NCI-H69 (cell line): ENCODE data around the gene TENM3.
A peak's percentile ranks its signal among the peaks of the same experiment; 100 is the strongest.

Source experiments
- DNase-seq: peaks from one replicate; lab custom pipeline; 2025; lab: John Stamatoyannopoulos, UW

TENM3 gene

DNA sequence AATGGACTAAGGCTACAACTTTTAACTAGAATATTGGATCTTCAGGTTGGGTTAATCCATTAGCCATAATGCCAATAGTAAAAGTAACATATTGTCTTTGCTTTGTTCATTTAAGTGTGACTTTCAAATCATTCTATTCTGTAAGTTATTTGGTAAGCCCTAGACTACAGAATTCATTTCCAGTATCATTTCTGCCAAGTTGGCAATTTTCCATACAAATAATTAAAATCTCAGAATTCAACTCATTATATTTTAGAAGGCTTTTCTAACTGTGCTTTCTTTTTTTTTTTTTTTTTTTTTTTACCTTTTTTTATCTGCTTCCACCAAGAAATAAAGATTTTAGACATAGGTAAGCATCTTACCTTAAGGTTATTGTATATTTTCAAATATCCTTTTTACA, 500.6 kb downstream of the TENM3 start:
- DNase-seq, result no peak

DNA sequence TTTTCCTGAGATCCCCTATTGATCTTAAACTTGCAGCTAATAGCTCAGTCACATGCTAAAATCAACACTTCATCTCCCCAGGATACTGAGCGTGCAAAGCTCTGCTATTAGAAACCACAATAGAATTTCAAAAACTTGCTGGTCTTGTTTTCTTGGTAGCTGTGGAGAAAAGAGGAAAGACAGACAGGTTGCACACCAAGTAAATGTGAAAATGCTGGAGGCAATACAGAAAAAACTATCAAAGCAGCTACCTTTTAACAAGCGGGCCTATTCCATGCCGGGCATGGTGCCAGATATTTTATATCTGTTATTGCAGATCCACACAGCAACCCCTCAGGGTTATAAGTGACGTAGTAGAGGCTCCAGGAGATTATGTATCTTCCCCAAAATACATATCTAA, 502.0 kb downstream of the TENM3 start:
- DNase-seq, result peak; percentile 85

DNA sequence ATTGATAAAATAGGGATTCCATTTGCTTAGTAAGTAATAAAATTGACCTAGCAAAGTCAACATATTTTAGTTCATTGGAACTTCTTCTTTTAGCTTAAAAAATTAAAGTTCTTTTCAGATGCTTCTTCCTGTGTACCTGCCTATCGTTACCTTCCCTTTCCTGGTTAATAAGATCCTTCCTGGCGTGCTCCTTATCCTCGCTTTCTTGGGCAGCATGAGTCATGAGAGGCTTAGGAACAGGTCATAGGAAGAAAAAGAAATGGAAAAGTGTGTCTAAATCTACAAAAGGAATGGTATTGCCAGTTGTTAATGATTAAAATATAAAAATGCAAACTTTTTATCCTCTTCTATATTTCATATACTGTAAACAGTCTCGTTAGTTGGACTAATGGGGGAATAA, 503.7 kb downstream of the TENM3 start:
- no peak for DNase-seq

DNA sequence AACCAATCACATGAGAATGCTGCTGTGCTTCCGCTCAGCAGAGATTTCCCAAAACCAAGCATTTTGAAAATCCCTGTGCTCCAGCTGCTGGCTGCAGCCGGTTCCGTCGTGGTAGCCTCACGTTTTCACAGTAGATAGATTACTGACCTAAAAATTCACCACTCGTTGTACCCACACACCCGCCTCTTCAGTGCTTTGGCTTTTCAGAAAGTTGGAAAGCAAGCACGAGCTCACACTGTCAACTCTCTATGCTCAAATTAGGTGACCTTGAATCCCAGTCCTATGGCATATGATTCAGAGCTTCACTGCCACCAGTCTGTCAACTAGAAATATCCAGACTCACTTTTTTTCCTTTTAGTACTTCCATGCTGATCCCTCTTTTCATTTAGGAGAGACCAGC, 505.1 kb downstream of the TENM3 start:
- DNase-seq, result no peak

DNA sequence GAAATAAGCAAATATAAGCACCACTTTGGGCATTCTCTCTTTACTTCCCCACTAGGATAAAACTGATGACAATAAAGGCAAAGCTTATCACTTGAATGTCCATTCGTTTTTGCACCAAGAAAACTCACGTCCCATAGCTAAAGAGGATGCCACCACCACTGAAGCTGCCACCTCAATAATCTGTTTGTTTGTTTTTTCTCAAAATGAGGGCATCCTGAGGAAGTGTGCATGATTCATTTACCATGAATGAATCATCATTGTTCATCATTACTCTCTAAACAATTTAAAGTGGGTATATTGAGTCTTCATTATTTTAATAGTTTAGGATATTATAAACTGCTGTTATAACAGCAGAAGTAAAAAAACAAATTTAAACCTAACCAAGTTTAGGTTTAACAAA, 505.7 kb downstream of the TENM3 start:
- DNase-seq, result no peak

DNA sequence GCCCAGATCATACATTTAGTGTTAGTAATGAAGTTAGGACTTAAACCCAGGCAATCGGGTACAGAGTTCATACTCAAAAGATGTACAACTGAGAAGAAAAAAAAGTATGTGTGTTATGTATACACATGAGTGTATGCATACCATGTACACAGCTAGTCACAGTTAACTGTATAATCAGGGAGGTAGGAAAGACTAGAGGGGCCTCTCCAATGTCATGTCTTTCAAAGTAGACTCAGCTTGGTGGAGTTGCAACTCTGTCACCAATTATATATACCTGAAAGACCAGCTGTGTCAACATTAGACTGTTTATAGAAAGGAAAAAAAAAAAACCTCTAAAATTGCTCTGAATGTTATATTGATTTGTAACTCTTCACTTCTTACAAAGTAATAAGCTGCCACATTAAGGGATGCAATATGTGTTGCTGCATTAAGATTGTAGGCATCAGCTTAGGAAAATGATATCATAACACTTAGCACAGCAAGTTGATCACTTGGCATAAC, 506.5 kb downstream of the TENM3 start:
- DNase-seq, result peak; percentile 62

DNA sequence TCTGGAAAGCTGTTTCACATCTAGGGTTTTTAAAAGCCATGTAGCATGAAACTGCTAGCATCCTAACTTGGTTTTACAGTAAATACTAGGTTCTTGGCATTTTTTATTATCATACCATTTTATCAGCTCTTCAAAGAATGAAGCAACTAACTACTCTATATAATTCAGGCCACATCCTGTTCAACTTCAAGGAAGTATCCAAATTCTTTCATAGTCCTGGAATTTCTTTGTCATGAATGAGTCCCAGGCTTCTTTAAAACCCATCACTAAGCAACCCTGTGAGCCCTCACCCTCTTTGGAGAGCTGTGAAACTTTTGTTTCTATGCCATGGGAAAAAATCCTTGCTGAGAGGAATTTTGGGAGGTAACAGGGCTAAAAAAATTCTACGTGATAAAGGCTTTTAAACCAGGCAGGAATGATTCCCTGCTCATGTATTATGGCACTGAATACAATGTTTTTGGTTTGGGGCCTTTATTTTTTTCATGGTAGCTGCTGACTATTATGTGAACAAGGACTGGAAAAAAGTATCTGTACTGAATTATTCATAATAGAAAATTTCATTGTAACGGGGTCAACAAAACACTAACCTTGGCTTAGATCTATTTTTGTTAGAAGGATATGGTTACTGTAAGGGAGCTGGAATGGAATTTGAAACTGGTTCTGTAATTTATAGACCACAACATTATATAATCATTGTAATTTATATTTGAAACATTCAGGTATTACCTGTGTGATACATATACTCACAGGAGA, 509.1 kb downstream of the TENM3 start:
- DNase-seq, result no peak

DNA sequence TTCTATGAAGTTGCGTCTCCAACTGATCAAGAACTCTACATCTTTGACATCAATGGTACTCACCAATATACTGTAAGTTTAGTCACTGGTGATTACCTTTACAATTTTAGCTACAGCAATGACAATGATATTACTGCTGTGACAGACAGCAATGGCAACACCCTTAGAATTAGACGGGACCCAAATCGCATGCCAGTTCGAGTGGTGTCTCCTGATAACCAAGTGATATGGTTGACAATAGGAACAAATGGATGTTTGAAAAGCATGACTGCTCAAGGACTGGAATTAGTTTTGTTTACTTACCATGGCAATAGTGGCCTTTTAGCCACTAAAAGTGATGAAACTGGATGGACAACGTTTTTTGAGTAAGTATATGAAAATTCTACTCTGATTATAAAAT, 511.7 kb downstream of the TENM3 start:
- no peak for DNase-seq

DNA sequence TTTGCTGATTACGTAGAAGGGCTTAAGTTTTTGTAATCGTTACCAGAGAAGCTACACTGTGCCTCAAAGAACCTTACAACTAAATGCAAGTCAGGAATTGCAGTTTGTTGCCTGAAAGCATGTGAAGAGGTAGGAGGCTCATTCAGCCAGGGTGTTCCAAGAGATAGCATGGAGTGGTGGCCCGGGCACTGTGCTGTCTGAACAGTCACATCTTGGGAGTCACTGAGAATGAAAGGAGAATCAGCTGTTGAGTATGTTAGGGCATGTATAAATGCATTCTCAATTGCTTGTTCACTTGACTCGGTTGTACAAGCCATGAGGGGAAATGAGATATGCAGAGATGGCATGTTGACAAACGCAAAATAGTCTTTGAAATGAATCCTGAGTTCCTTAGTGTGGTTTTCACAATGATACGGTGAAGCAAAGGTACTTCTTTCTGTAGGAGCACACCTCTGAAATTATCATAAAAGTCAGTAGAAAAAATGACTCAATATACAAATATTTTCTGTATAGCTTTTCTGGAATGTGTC, 513.0 kb downstream of the TENM3 start:
- DNase-seq, result no peak

DNA sequence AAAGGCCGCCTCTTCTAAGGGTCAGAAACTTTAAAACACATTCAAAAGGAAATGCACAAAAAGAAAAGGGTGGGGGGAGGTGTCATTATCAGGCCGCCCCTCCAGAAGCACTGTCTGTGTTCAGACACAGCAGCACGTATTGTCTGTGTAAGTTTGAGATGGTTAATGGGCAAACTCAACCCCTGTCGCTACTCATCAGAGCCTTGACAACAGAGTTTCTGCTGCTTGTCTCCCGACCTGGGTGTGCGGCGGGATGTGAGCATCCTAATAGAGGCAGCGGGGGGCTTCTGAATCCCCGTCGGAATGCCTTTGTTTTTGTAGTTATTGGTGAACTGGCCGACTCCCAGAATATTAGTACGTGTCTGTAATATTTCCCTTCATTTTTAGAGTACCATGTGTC, 515.1 kb downstream of the TENM3 start:
- no peak for DNase-seq

DNA sequence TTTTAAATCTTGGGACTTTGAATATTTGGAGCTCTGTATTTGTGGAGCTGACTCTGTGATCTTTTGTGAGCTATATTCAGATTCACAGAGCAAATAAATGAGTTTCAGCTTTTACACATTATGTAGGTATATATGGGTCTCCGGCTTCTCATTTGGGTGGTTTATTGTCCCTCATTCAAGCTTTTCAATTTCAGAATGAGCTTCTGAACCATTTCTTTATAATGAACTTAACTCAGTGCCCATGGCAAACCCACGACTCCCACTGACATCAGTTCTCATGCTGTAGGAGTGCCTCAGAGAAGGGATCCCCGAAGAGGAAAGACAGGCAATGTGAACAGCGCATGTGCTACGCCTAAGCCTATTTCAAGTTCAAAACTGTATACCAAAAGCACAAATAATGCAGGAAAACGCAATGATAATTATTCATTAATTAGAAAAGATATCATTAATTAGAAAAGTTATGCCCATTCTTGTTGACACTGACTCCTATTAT, 517.4 kb downstream of the TENM3 start:
- DNase-seq, result no peak

DNA sequence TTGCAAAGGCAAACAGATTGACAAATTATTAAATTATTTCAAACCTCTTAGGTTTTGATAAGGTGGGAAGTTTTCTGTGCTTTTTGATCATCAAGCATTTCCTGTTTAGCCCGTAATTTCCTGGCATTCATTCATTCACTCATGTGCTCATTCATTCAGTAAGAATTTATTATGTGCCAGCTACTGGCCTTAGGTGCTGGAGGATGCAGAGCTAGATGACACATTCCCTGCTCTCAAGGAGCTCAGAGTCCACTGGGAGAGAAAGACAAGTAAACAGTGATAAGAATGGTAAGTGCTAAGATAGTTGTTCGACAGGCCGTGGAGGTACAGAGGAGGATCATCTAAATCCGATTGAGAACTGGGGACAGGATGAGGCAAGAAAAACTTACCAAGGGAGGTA, 520.9 kb downstream of the TENM3 start:
- no peak for DNase-seq

DNA sequence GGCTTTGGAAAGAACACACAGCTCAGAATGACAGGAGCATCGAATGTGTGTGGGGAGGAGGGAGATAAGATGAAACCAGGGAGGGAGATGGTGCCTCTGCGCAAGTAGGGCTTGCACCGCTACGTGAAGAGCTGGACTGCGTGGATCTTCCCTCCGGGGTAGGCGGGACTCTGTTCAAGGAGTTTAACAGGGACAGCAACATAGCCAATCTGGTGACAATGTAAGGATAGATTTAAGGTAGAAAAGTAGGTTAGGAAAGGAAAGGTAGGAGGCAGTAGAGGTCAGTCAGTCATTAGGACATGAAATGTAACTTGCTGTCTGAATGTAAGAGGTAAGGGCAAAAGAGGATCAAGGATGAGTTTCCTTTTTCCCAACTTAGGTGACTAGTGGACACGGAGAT, 521.4 kb downstream of the TENM3 start:
- no peak for DNase-seq

DNA sequence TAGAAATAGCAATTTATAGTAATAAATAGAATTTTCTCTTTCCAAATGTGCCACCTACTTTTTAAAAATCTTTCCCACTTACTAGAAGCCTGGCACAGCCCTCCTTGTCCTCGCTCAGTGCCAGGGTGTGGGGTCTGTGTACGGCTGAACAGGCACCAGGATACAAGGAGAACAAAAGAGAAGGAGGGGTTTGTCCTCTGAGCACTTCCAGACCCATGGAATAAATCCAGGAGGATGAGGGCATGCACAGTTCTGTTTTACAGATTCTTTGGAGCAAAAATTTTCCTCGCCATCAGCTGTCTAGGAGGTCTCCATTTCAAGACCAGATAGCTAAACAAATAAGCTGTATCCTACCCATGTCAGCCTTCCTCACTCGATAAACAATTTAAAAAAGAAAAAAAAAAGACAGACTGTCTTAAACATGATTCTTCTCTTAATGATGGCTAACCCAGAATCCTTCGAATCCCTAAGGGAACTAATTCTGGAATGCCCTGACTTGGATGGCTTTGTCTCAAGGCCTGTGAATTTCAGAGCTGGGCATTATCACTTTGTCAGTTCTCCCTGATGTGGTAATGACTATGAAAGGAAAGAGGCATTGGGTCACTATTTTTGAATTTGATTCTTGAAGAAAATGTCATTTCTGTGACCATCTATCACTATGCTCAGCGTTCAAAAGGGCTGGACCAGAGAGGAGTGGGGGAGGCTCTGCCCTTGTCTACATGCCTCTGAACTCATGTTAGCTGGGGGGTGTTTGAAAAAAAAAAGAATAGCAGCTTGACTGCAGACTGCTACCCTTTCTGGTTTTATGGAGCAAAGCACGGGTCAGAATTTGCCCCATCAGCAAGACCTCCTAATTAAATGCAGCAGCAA, 523.0 kb downstream of the TENM3 start:
- DNase-seq, result no peak

DNA sequence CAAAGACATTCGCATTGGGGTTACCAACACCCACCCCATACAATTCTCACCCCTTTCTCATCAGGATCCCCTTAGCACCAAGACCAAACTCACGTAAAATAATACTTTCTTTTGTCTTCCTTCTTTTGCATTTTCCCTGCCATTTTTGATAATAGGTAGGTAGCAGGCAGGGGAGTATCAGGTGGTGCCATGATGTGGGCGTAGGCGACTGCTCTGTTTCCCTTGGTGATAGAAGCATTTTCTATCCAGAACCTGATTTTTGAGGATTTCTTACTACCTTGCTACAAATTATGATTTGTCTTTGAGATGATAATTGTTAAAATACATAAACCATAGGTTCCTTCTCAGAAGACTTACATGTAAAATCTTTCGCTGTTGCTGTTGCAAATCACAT, 523.7 kb downstream of the TENM3 start:
- DNase-seq, result no peak

DNA sequence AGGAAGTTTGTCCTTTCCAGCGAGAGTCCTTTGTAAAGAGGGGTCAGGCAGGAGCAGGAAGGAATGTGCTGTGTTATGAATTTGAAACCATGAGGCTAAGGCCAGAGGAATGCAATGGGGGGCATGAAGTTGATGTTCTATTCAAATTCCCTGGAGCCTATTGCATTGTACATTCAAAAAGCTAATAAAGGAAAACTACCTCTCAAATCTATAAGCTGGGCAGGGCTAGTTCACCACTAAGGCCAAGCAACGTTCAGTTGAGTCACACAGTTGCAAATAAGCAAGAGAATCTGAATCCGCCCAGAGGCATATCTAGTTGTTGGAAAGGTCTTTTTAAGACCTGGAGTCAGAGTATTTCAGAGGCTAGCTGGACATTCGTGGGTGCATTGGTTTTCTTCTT, 525.6 kb downstream of the TENM3 start:
- no peak for DNase-seq

DNA sequence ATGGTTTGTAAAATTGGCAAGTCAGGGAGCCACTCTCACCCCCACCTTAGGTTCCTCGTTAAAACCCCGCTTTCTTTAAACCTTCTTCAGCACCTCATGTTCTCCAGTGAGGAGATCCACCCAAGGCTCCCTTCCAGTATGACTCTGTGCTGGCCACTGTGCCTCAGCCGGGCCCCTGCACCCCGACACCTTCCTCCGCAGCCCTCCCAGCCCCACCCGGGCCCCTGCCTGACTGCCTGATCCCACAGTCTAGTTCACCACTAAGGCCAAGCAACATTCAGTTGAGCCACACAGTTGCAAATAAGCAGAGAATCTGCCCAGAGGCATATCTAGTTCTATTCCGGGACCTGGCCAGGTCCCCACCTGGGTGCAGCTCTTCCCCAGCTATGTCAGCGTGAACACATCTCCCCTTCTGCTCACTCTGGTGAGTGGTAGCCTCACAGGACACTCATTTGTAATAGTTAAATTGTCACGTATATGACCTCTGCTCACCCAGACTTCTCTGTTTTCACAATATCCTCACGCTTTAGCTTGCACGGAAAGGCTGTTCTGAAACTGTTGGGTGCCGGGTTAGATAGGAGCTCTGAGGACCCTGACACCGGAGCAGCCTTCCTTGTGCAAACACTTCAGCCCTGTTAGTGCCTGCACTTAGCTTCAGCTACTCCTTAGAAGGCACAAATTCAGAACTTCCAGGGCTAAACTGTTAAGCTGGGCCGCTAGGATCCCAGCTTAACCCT, 527.2 kb downstream of the TENM3 start:
- DNase-seq, result no peak

DNA sequence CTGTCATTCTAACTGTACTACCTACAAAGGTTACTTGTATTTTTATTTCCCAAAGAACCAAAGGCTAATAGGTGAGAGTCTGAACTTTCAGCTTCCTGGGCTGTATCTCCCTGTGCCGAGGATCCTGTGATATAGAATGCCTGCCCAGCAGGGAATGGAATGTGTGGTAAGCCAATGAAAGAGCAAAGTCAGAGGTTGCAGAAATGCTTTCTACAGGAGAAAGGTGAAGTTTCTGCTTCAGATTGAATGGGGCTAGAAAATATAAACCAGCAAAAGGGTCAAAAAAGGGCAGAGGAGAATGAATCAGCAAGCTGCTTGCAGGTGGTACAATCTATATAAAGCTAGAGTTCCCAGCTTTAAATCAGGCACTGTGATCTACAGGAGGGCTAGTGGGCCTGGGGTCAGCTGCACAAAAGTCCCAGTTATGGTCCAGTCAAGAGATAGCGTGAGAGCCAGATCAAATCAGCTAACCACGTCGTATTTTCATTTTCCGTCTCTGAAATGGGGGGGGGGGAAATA, 527.9 kb downstream of the TENM3 start:
- DNase-seq, result no peak

DNA sequence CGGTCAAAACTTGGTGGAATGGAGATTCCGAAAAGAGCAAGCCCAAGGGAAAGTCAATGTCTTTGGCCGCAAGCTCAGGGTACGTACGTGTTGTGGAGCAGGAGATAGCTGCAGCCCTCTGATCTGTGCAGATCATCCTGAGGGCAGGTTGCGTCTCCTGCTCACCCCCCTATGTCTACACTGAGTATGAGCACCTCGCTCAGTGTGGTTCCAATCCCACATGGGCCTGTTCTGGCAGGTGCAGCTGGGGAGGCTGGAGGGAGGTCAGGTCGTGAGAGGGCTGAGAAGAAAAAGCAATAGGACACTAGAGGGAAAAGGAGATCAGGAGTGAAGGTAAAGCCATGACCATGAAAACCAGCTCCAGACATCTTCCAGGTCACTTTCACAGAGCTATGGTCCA, 531.9 kb downstream of the TENM3 start:
- DNase-seq, result no peak

DNA sequence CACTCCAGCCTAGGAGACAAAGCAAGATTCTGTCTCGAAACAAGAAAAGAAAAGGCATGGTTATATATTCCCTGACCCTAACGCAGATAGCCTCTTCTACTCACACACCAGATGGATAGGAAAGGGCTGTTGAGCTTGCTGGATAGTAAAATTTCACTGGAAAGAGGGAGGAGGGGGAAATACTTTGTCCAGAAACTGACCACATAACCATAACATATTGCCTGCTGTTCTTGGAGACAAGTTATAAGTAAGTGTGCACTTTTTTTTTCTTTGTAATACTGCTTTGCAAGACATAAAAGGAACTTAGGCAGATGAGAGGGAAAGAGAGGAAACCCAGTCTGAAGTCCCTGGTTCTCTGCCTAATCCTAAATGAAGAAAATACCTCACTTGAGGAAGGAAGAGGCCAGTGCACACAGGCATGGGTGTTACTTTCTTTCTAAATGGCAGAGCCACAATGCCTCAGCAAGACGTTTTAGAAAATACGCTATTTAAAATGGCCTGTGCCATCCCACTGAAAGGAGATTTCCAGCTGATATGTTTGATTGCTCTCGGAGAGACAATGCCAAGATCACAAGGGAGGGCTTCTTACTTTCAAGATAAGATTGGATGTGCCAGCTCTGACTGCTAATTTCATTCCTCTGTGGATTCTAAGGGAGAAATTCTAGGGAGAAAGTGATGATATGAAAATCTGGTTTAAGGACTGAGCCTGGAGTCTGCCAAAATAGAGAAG, 533.3 kb downstream of the TENM3 start:
- DNase-seq, result peak; percentile 43
